HCT116 (cell line): ENCODE results near the gene VWA5B1. TPM values are rescaled to one million over a fixed set of nuclear protein-coding genes. Genes with fewer than 3 reads are reported as not detected.

Experiments
- ATAC-seq: fragments of 200-7000 bp; cut with Tn5 transposase; 2 replicates; pipeline ENCODE4 v1.9.1; 2020; ENCODE audit warnings: mild to moderate bottlenecking, moderate library complexity
- BruUV-seq: library from RNA; stranded (reverse); fragments of 400-500 nt; replicated peaks from 2 replicates; lab custom pipeline; 2021; lab: Mats Ljungman, UMichigan
- CTCF ChIA-PET: fragments of 300-600 bp; sonication (Branson Sonifier 250); formaldehyde crosslinking; loops from one replicate; lab custom pipeline; 2021; ENCODE audit warnings: antibody characterized with exemption; lab: Charles Lee
- POLR2A ChIA-PET: fragments of 300-600, 350-600 bp; sonication (Branson Sonifier 250); formaldehyde crosslinking; loops from one replicate; lab custom pipeline; 2021; ENCODE audit warnings: antibody characterized with exemption; lab: Charles Lee
- RAD21 ChIA-PET, 2 experiments: fragments of 300-600 bp; sonication (Branson Sonifier 250); formaldehyde crosslinking; loops; one replicate each; lab custom pipeline; 2023; ENCODE audit warnings: low total read pairs in 2 of 2; ENCODE audit not compliant: uncharacterized antibody in 2 of 2, unreplicated experiment in 2 of 2, low non-redundant PET in 1 of 2; lab: Charles Lee
- DNase-seq: peaks from one replicate; pipeline ENCODE4 v3.0.0-alpha.2; 2010; ENCODE audit warnings: low read depth, low spot score
- H2AFZ ChIP-seq: fragments of 200-600 bp; shearing (Covaris generic), sonication (generic); 2 replicates; pipeline ENCODE4 v1.6.1; 2017; ENCODE audit warnings: low read depth, mixed run types, mixed read lengths, antibody characterized with exemption, low read length; ENCODE audit not compliant: poor library complexity, severe bottlenecking
- H3K27ac ChIP-seq: 2 replicates; pipeline ENCODE4 v1.5.1; 2012; ENCODE audit warnings: low read depth, low read length
- H3K27me3 ChIP-seq: fragments of 200-600 bp; sonication (generic); 2 replicates; pipeline ENCODE4 v1.6.1; 2016; ENCODE audit warnings: mixed run types, low read length, mixed read lengths; ENCODE audit not compliant: insufficient read depth
- H3K36me3 ChIP-seq, 2 experiments: fragments of 200-500 bp in 1 of 2; fragments of 200-600 bp in 1 of 2; sonication (Bioruptor generic) in 1 of 2; sonication (generic) in 1 of 2; 2 replicates each; pipeline versions ENCODE4 v1.5.1 to v1.6.1; 2014 to 2016; ENCODE audit warnings: low read length in 2 of 2, inconsistent platforms in 1 of 2, mixed read lengths in 1 of 2, mixed run types in 1 of 2; ENCODE audit not compliant: insufficient read depth in 2 of 2, control insufficient read depth in 1 of 2
- H3K4me1 ChIP-seq, 2 experiments: fragments of 200-600 bp in 1 of 2; sonication (generic) in 1 of 2; 2 replicates each; pipeline versions ENCODE4 v1.5.1 to v1.6.1; 2012 to 2017; ENCODE audit warnings: low read length in 2 of 2, inconsistent platforms in 1 of 2, mild to moderate bottlenecking in 1 of 2, mixed read lengths in 1 of 2, mixed run types in 1 of 2, moderate library complexity in 1 of 2; ENCODE audit not compliant: insufficient read depth in 2 of 2, control insufficient read depth in 1 of 2
- H3K4me2 ChIP-seq: fragments of 200-600 bp; sonication (generic); 2 replicates; pipeline ENCODE4 v1.6.1; 2017; ENCODE audit warnings: mixed run types, low read length, mixed read lengths
- H3K4me3 ChIP-seq, 2 experiments: fragments of 200-600 bp in 1 of 2; sonication (generic) in 1 of 2; replicated peaks in 1 of 2; 2 replicates each; pipeline ENCODE4 v1.5.1; 2011 to 2016; ENCODE audit warnings: low read length in 2 of 2, control low read depth in 1 of 2, low read depth in 1 of 2, mild to moderate bottlenecking in 1 of 2, mixed read lengths in 1 of 2, mixed run types in 1 of 2
- H3K79me2 ChIP-seq: fragments of 200-600 bp; sonication (generic); 2 replicates; pipeline ENCODE4 v1.6.1; 2017; ENCODE audit warnings: mild to moderate bottlenecking, mixed run types, low read length, moderate library complexity, mixed read lengths; ENCODE audit not compliant: insufficient read depth
- H3K9ac ChIP-seq: fragments of 200-600 bp; sonication (generic); 2 replicates; pipeline ENCODE4 v1.6.1; 2016; ENCODE audit warnings: low read length, mixed read lengths
- H3K9me2 ChIP-seq: fragments of 200-600 bp; sonication (generic), shearing (Covaris generic); 2 replicates; pipeline ENCODE4 v1.6.1; 2017; ENCODE audit warnings: mixed run types, mild to moderate bottlenecking, moderate library complexity; ENCODE audit not compliant: insufficient read depth
- H3K9me3 ChIP-seq, 2 experiments: fragments of 200-500 bp in 1 of 2; fragments of 200-600 bp in 1 of 2; sonication (Bioruptor generic) in 1 of 2; sonication (generic) in 1 of 2; 2 replicates each; pipeline ENCODE4 v1.6.1; 2014 to 2017; ENCODE audit warnings: low read length in 2 of 2, mixed read lengths in 2 of 2, inconsistent platforms in 1 of 2, low read depth in 1 of 2, mild to moderate bottlenecking in 1 of 2, mixed run types in 1 of 2, moderate library complexity in 1 of 2; ENCODE audit not compliant: control insufficient read depth in 1 of 2, insufficient read depth in 1 of 2
- H4K20me1 ChIP-seq: fragments of 200-600 bp; sonication (generic), shearing (Covaris generic); 2 replicates; pipeline ENCODE4 v1.6.1; 2017; ENCODE audit warnings: mixed run types, mild to moderate bottlenecking, moderate library complexity; ENCODE audit not compliant: insufficient read depth
- CEBPB ChIP-seq: IDR thresholded peaks from 2 replicates; pipeline ENCODE4 v1.6.1; 2012; ENCODE audit warnings: low read depth
- CTCF ChIP-seq, 3 experiments: fragments of 200-600 bp in 1 of 3; sonication (generic) in 1 of 3; IDR thresholded peaks in 2 of 3; conservative IDR thresholded peaks in 1 of 3; 2 replicates each; pipeline ENCODE4 v1.5.1; 2012 to 2017; ENCODE audit warnings: low read depth in 2 of 3, low read length in 2 of 3, antibody characterized with exemption in 1 of 3, borderline replicate concordance in 1 of 3, control low read depth in 1 of 3, mild to moderate bottlenecking in 1 of 3, mixed read lengths in 1 of 3, mixed run types in 1 of 3, moderate library complexity in 1 of 3; ENCODE audit not compliant: insufficient read depth in 1 of 3
- EGR1 ChIP-seq: IDR thresholded peaks from 2 replicates; pipeline ENCODE4 v1.6.1; 2012; ENCODE audit warnings: low read depth
- ELF1 ChIP-seq: IDR thresholded peaks from 2 replicates; pipeline ENCODE4 v1.6.1; 2012; ENCODE audit warnings: low read depth, borderline replicate concordance
- EZH2 ChIP-seq: fragments of 200-600 bp; sonication (generic); IDR thresholded peaks from 2 replicates; pipeline ENCODE4 v1.6.1; 2017; ENCODE audit warnings: antibody characterized with exemption, mixed run types
- EZH2phosphoT487 ChIP-seq: fragments of 200-600 bp; IDR thresholded peaks from 2 replicates; pipeline ENCODE4 v1.6.1; 2018; ENCODE audit warnings: antibody characterized with exemption, borderline replicate concordance
- JUND ChIP-seq: IDR thresholded peaks from 2 replicates; pipeline ENCODE4 v1.6.1; 2012
- MAX ChIP-seq: IDR thresholded peaks from 2 replicates; pipeline ENCODE4 v1.6.1; 2012
- POLR2AphosphoS5 ChIP-seq: IDR thresholded peaks from 2 replicates; pipeline ENCODE4 v1.6.1; 2011; ENCODE audit warnings: mild to moderate bottlenecking, low read depth, low read length, moderate library complexity
- RAD21 ChIP-seq: IDR thresholded peaks from 2 replicates; pipeline ENCODE4 v1.6.1; 2012; ENCODE audit warnings: low read depth, mild to moderate bottlenecking
- SIN3A ChIP-seq: IDR thresholded peaks from 2 replicates; pipeline ENCODE4 v1.6.1; 2012; ENCODE audit warnings: low read depth
- SP1 ChIP-seq: IDR thresholded peaks from 2 replicates; pipeline ENCODE4 v1.6.1; 2012; ENCODE audit warnings: low read depth
- SRF ChIP-seq: IDR thresholded peaks from 2 replicates; pipeline ENCODE4 v1.6.1; 2012; ENCODE audit warnings: low read depth
- TCF7L2 ChIP-seq: IDR thresholded peaks from 2 replicates; pipeline ENCODE4 v1.7.0; 2011; ENCODE audit warnings: borderline replicate concordance, inconsistent platforms; ENCODE audit not compliant: insufficient read depth, insufficient read length; ENCODE audit errors: extremely low read depth
- YY1 ChIP-seq: IDR thresholded peaks from 2 replicates; pipeline ENCODE4 v1.6.1; 2011; ENCODE audit warnings: low read length, low read depth, moderate library complexity, mild to moderate bottlenecking; ENCODE audit not compliant: insufficient replicate concordance; ENCODE audit errors: extremely low read depth
- ZBTB33 ChIP-seq: IDR thresholded peaks from 2 replicates; pipeline ENCODE4 v1.6.1; 2011; ENCODE audit warnings: mild to moderate bottlenecking, low read length, moderate library complexity; ENCODE audit not compliant: insufficient replicate concordance; ENCODE audit errors: extremely low read depth
- ZNF274 ChIP-seq: fragments of 200-500 bp; sonication (Bioruptor generic); IDR thresholded peaks from 2 replicates; pipeline ENCODE4 v1.6.1; 2014; ENCODE audit warnings: mild to moderate bottlenecking, low read depth, low read length, inconsistent platforms
- intact Hi-C: fragments of 100-400 bp; cut with micrococcal nuclease; formaldehyde crosslinking; loops from 2 replicates; pipeline ENCODE4 v1.10.0; 2022
- total RNA-seq: library from RNA; stranded (reverse); gene quantifications from one replicate; pipeline ENCODE4 v1.2.1, GENCODE V29; 2021; ENCODE audit not compliant: unreplicated experiment

VWA5B1 gene
- total RNA-seq, 1 experiment from 2014 or later = not detected

- Histone ChIP-seq H3K4me2 (no peak overlapping the region), H2AFZ (no peak overlapping the region), H3K79me2 (no peaks in the 10 kb centered on the region), H4K20me1 (no peaks in the 10 kb centered on the region), H3K27ac (no peak overlapping the region), H3K4me1 (peaks cover 2 to 11% of the 10 kb centered on the region in 2 experiments; a peak in 2 of 4 replicates), H3K4me3 (no peak overlapping the region), H3K27me3 (peaks cover 8% of the 10 kb centered on the region), H3K9me2 (no peaks in the 10 kb centered on the region), H3K9ac (no peak overlapping the region), H3K36me3 (no peaks in the 10 kb centered on the region), H3K9me3 (no peaks in the 10 kb centered on the region)
- DNase-seq (no peak), ATAC-seq (no peak)
- BruUV-seq = no TSS peak
- intact Hi-C loops = no loop called here
- ChIA-PET RAD21 (no interaction called here), POLR2A (no interaction called here), CTCF (no interaction called here)
- TF ChIP-seq JUND = no peak
Measured at GRCh38 chr1:20282533-20282932, 8.1 kb upstream of the VWA5B1 start.

GRCh38 chr1:20284046-20284445, 6.6 kb upstream of the VWA5B1 start:
- Histone ChIP-seq H3K79me2 (no peaks in the 10 kb centered on the region), H3K4me1 (peaks cover 2 to 11% of the 10 kb centered on the region in 2 experiments; a peak in 2 of 4 replicates), H3K9me2 (no peaks in the 10 kb centered on the region), H3K27me3 (peaks cover 16% of the 10 kb centered on the region), H2AFZ (no peak overlapping the region), H3K9me3 (no peaks in the 10 kb centered on the region), H3K4me3 (no peak overlapping the region), H3K4me2 (no peak overlapping the region), H3K36me3 (no peaks in the 10 kb centered on the region), H4K20me1 (no peaks in the 10 kb centered on the region), H3K27ac (no peak overlapping the region), H3K9ac (no peak overlapping the region)
- DNase-seq (no peak), ATAC-seq (no peak)
- BruUV-seq = no TSS peak
- TF ChIP-seq RAD21 (no peak), ELF1 (no peak), SP1 (no peak), JUND (no peak), MAX (no peak), TCF7L2 (no peak), EZH2 (no peak), EGR1 (no peak), SRF (no peak), POLR2AphosphoS5 (no peak), CEBPB (no peak), SIN3A (no peak), ZBTB33 (no peak), EZH2phosphoT487 (no peak), YY1 (no peak), CTCF (IDR thresholded peaks at IDR 0.05 in 2 of 3, conservative IDR thresholded peaks at IDR 0.05 in 1 of 3; ENCODE audit: borderline replicate concordance in 1 of 3, insufficient read depth in 1 of 3, low read depth in 2 of 3, low read length in 2 of 3) (no peak), ZNF274 (no peak)
- POLR2A ChIA-PET = no interaction called here
- intact Hi-C loops = no loop called here
- CTCF ChIA-PET = no interaction called here
- RAD21 ChIA-PET = no interaction called here
